ENCODE data around the gene ERC1. TPM values are rescaled to one million over a fixed set of nuclear protein-coding genes. Genes with fewer than 3 reads are reported as not detected.

The ERC1 gene
- total and polyA plus RNA-seq, 9 of the 15 experiments (the other 6 are each of a cell fraction or from before 2014, with no cell fraction given): 0.74 to 11.8 (median 4.8) TPM

DNA sequence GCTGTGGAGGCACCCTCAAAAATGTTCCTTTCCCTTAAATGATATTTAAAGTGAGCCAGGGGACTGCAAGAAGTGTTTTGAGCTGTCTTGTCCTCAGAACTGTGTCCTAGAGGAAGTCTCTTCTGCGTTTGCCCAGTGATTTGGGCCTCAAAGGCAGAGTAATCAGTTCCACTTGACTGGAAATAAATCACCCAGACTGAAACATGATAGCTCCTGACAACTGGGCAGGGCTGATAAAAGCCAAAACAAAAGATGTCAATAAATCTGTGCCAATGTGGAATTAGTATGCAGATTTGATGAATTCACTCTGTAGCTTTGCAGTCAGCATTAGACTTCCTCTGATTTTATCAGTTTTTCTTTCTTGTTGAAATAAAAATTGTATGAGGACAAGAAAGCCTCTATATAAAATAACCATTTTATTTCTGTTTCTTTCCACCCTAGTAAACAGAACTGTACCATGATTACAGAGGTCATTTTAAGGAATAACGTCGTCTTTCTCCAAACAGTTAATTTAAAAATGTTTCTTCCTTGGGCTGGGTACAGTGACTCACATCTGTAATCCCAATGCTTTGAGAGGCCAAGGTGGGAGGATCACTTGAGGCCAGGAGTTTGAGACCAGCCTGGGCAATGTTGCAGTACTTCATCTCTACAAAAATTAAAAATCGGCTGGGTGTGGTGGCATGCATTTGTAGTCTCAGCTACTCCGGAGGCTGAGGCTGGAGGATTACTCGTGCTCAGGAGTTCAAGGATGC, 180.8 kb downstream of the ERC1 start (continued):
- TF ChIP-seq E2F3 (CRISPR knock-in tag; IDR thresholded peaks at IDR 0.05): no peak
- TF ChIP-seq ZNF324 (CRISPR knock-in tag; IDR thresholded peaks at IDR 0.05): no peak
- no peak for TF ChIP-seq ZNF134 (CRISPR knock-in tag; conservative IDR thresholded peaks at IDR 0.05)
- TF ChIP-seq, protein P1, sequence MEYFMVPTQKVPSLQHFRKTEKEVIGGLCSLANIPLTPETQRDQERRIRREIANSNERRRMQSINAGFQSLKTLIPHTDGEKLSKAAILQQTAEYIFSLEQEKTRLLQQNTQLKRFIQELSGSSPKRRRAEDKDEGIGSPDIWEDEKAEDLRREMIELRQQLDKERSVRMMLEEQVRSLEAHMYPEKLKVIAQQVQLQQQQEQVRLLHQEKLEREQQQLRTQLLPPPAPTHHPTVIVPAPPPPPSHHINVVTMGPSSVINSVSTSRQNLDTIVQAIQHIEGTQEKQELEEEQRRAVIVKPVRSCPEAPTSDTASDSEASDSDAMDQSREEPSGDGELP (CRISPR knock-in tag; IDR thresholded peaks at IDR 0.05; ENCODE audit: borderline replicate concordance): no peak
- no peak for TF ChIP-seq ZNF316 (IDR thresholded peaks at IDR 0.05)
- no peak for TF ChIP-seq HMG20B (CRISPR knock-in tag; IDR thresholded peaks at IDR 0.05)
- TF ChIP-seq, protein P2, sequence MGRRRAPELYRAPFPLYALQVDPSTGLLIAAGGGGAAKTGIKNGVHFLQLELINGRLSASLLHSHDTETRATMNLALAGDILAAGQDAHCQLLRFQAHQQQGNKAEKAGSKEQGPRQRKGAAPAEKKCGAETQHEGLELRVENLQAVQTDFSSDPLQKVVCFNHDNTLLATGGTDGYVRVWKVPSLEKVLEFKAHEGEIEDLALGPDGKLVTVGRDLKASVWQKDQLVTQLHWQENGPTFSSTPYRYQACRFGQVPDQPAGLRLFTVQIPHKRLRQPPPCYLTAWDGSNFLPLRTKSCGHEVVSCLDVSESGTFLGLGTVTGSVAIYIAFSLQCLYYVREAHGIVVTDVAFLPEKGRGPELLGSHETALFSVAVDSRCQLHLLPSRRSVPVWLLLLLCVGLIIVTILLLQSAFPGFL (CRISPR knock-in tag; IDR thresholded peaks at IDR 0.05): no peak
- TF ChIP-seq, protein P3, sequence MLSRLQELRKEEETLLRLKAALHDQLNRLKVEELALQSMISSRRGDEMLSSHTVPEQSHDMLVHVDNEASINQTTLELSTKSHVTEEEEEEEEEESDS (CRISPR knock-in tag; IDR thresholded peaks at IDR 0.05): no peak
- TF ChIP-seq, protein P4, sequence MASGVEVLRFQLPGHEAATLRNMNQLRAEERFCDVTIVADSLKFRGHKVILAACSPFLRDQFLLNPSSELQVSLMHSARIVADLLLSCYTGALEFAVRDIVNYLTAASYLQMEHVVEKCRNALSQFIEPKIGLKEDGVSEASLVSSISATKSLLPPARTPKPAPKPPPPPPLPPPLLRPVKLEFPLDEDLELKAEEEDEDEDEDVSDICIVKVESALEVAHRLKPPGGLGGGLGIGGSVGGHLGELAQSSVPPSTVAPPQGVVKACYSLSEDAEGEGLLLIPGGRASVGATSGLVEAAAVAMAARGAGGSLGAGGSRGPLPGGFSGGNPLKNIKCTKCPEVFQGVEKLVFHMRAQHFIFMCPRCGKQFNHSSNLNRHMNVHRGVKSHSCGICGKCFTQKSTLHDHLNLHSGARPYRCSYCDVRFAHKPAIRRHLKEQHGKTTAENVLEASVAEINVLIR (CRISPR knock-in tag; IDR thresholded peaks at IDR 0.05): no peak
- no peak for TF ChIP-seq ATF1 (CRISPR knock-in tag; IDR thresholded peaks at IDR 0.05)
- TF ChIP-seq ATF1 (tag; IDR thresholded peaks at IDR 0.05): 0 out of 2 replicates have a peak, but pooled peaks have one; percentile 16
- TF ChIP-seq, protein P5, sequence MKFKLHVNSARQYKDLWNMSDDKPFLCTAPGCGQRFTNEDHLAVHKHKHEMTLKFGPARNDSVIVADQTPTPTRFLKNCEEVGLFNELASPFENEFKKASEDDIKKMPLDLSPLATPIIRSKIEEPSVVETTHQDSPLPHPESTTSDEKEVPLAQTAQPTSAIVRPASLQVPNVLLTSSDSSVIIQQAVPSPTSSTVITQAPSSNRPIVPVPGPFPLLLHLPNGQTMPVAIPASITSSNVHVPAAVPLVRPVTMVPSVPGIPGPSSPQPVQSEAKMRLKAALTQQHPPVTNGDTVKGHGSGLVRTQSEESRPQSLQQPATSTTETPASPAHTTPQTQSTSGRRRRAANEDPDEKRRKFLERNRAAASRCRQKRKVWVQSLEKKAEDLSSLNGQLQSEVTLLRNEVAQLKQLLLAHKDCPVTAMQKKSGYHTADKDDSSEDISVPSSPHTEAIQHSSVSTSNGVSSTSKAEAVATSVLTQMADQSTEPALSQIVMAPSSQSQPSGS (CRISPR knock-in tag; IDR thresholded peaks at IDR 0.05): no peak
- TF ChIP-seq PML (IDR thresholded peaks at IDR 0.05; ENCODE audit: low read length): no peak; the same call in 1 of the 2 replicates
- no peak for TF ChIP-seq TOE1 (IDR thresholded peaks at IDR 0.05; ENCODE audit: borderline replicate concordance)
- no peak for TF ChIP-seq TOE1 (CRISPR knock-in tag; IDR thresholded peaks at IDR 0.05; ENCODE audit: borderline replicate concordance, low read depth)
- TF ChIP-seq SMARCE1 (IDR thresholded peaks at IDR 0.05): peak; percentile 59; the same call in 1 of the 2 replicates
- no peak for TF ChIP-seq ZNF589 (CRISPR knock-in tag; IDR thresholded peaks at IDR 0.05; ENCODE audit: low read depth)
- no peak for TF ChIP-seq CBX2 (IDR thresholded peaks at IDR 0.05; ENCODE audit: insufficient read depth, low read length, poor library complexity, severe bottlenecking)
- TF ChIP-seq, protein P6, sequence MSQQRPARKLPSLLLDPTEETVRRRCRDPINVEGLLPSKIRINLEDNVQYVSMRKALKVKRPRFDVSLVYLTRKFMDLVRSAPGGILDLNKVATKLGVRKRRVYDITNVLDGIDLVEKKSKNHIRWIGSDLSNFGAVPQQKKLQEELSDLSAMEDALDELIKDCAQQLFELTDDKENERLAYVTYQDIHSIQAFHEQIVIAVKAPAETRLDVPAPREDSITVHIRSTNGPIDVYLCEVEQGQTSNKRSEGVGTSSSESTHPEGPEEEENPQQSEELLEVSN (IDR thresholded peaks at IDR 0.05; ENCODE audit: borderline replicate concordance in 1 of 2, extremely low read depth in 1 of 2, insufficient read depth in 1 of 2, insufficient read length in 1 of 2, low read depth in 1 of 2, low read length in 1 of 2, poor library complexity in 1 of 2, severe bottlenecking in 1 of 2): no peak
- TF ChIP-seq ELF1 (tag; IDR thresholded peaks at IDR 0.05): no peak
- TF ChIP-seq, protein P7, sequence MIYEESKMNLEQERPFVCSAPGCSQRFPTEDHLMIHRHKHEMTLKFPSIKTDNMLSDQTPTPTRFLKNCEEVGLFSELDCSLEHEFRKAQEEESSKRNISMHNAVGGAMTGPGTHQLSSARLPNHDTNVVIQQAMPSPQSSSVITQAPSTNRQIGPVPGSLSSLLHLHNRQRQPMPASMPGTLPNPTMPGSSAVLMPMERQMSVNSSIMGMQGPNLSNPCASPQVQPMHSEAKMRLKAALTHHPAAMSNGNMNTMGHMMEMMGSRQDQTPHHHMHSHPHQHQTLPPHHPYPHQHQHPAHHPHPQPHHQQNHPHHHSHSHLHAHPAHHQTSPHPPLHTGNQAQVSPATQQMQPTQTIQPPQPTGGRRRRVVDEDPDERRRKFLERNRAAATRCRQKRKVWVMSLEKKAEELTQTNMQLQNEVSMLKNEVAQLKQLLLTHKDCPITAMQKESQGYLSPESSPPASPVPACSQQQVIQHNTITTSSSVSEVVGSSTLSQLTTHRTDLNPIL (CRISPR knock-in tag; IDR thresholded peaks at IDR 0.05): no peak

Data from K562 (cell line).